Measurements from ENCODE around the gene GRIN2C. TPM values are rescaled to one million over a fixed set of nuclear protein-coding genes. Genes with fewer than 3 reads are reported as not detected.
A peak's percentile ranks its signal among the peaks of the same experiment; 100 is the strongest.
"Not testable (repeated sequence)": the region's sequence is repeated elsewhere in the genome, so short reads cannot be mapped to it uniquely, and the experiment has no call there.

Gene GRIN2C
- under 0.01 and 0.32 TPM in 2 replicates for total RNA-seq

- TF ChIP-seq CTCF (IDR thresholded peaks at IDR 0.05; ENCODE audit: insufficient read depth, low read depth, low read length): no peak
- peak within 1 kb of the TSS; percentile 33 for H3K4me3 ChIP-seq (ENCODE audit: low read depth, low read length)
- DNase-seq (ENCODE audit: low read depth): no peak
These were observed at the start of gene GRIN2C for GRCh38 chr17:74859459-74860228. Gene GRIN2C (minus strand): TSS chr17:74859885. CDS start chr17:74855092, 4,793 bp downstream.

- H3K4me3 ChIP-seq (ENCODE audit: low read depth, low read length); DNase-seq (ENCODE audit: low read depth): not testable (repeated sequence)
These were observed 49.4 kb upstream of the GRIN2C start for GRCh38 chr17:74909097-74909496.

GRCh38 chr17:74907012-74907411 lies 47.3 kb upstream of the GRIN2C start:
- TF ChIP-seq CTCF (IDR thresholded peaks at IDR 0.05; ENCODE audit: insufficient read depth, low read depth, low read length): no peak
- H3K4me3 ChIP-seq (ENCODE audit: low read depth, low read length): no peak overlapping the region
- DNase-seq (ENCODE audit: low read depth): no peak

- not testable (repeated sequence) for DNase-seq (ENCODE audit: low read depth); H3K4me3 ChIP-seq (ENCODE audit: low read depth, low read length)
These were observed 46.6 kb upstream of the GRIN2C start for GRCh38 chr17:74906214-74906793.

GRCh38 chr17:74904687-74905409 lies 45.2 kb upstream of the GRIN2C start:
- no peak for DNase-seq (ENCODE audit: low read depth)
- no peak overlapping the region for H3K4me3 ChIP-seq (ENCODE audit: low read depth, low read length)
- TF ChIP-seq CTCF (IDR thresholded peaks at IDR 0.05; ENCODE audit: insufficient read depth, low read depth, low read length): no peak

- no peak for DNase-seq (ENCODE audit: low read depth)
- H3K4me3 ChIP-seq (ENCODE audit: low read depth, low read length): no peak overlapping the region
- no peak for TF ChIP-seq CTCF (IDR thresholded peaks at IDR 0.05; ENCODE audit: insufficient read depth, low read depth, low read length)
These were observed 44.0 kb upstream of the GRIN2C start for GRCh38 chr17:74903671-74904070.

- H3K4me3 ChIP-seq (ENCODE audit: low read depth, low read length): no peak overlapping the region
- DNase-seq (ENCODE audit: low read depth): no peak
These were observed 43.3 kb upstream of the GRIN2C start for GRCh38 chr17:74903034-74903433.

More at GRCh38 chr17:74903034-74903433, 43.3 kb upstream of the GRIN2C start:
- TF ChIP-seq CTCF (IDR thresholded peaks at IDR 0.05; ENCODE audit: insufficient read depth, low read depth, low read length): no peak
